ENCODE data around the gene BEND3.
A peak's percentile ranks its signal among the peaks of the same experiment; 100 is the strongest.

The BEND3 gene

GRCh38 chr6:107132330-107132954 lies 17.1 kb upstream of the BEND3 start:
- TF ChIP-seq CTCF (IDR thresholded peaks at IDR 0.05; ENCODE audit: low read depth, low read length) (peak; percentile 28), POLR2A (IDR thresholded peaks at IDR 0.05; ENCODE audit: extremely low read depth, insufficient read length) (no peak)

GRCh38 chr6:107129370-107129925 lies 14.1 kb upstream of the BEND3 start:
- TF ChIP-seq MYC (IDR thresholded peaks at IDR 0.05; ENCODE audit: low read depth, low read length) (no peak), POLR2A (IDR thresholded peaks at IDR 0.05; ENCODE audit: extremely low read depth, insufficient read length) (no peak), CTCF (IDR thresholded peaks at IDR 0.05; ENCODE audit: low read depth, low read length) (no peak), MAX (IDR thresholded peaks at IDR 0.05; ENCODE audit: low read depth, low read length) (no peak)
- H3K4me3 ChIP-seq (ENCODE audit: low read depth, low read length), result no peak overlapping the region
- no peak for DNase-seq (ENCODE audit: low read depth)

More at GRCh38 chr6:107132330-107132954, 17.1 kb upstream of the BEND3 start:
- H3K4me3 ChIP-seq (ENCODE audit: low read depth, low read length), result no peak overlapping the region
- DNase-seq (ENCODE audit: low read depth), result peak; percentile 50

GRCh38 chr6:107128577-107128976 lies 13.3 kb upstream of the BEND3 start:
- TF ChIP-seq CTCF (IDR thresholded peaks at IDR 0.05; ENCODE audit: low read depth, low read length) (no peak), MYC (IDR thresholded peaks at IDR 0.05; ENCODE audit: low read depth, low read length) (no peak), POLR2A (IDR thresholded peaks at IDR 0.05; ENCODE audit: extremely low read depth, insufficient read length) (no peak), MAX (IDR thresholded peaks at IDR 0.05; ENCODE audit: low read depth, low read length) (no peak)
- DNase-seq (ENCODE audit: low read depth), result no peak
- H3K4me3 ChIP-seq (ENCODE audit: low read depth, low read length), result no peak overlapping the region

GRCh38 chr6:107128175-107128574 lies 12.9 kb upstream of the BEND3 start:
- TF ChIP-seq POLR2A (IDR thresholded peaks at IDR 0.05; ENCODE audit: extremely low read depth, insufficient read length), result no peak
- no peak for TF ChIP-seq MAX (IDR thresholded peaks at IDR 0.05; ENCODE audit: low read depth, low read length)
- TF ChIP-seq CTCF (IDR thresholded peaks at IDR 0.05; ENCODE audit: low read depth, low read length), result no peak
- no peak for TF ChIP-seq MYC (IDR thresholded peaks at IDR 0.05; ENCODE audit: low read depth, low read length)
- no peak for DNase-seq (ENCODE audit: low read depth)

GRCh38 chr6:107125771-107126170 lies 10.5 kb upstream of the BEND3 start:
- TF ChIP-seq POLR2A (IDR thresholded peaks at IDR 0.05; ENCODE audit: extremely low read depth, insufficient read length) (no peak), CTCF (IDR thresholded peaks at IDR 0.05; ENCODE audit: low read depth, low read length) (no peak), MYC (IDR thresholded peaks at IDR 0.05; ENCODE audit: low read depth, low read length) (no peak)
- no peak for DNase-seq (ENCODE audit: low read depth)
- no peak overlapping the region for H3K4me3 ChIP-seq (ENCODE audit: low read depth, low read length)

More at GRCh38 chr6:107128175-107128574, 12.9 kb upstream of the BEND3 start:
- no peak overlapping the region for H3K4me3 ChIP-seq (ENCODE audit: low read depth, low read length)

- H3K4me3 ChIP-seq (ENCODE audit: low read depth, low read length), result no peak overlapping the region
- no peak for TF ChIP-seq CTCF (IDR thresholded peaks at IDR 0.05; ENCODE audit: low read depth, low read length)
- TF ChIP-seq POLR2A (IDR thresholded peaks at IDR 0.05; ENCODE audit: extremely low read depth, insufficient read length), result no peak
- no peak for TF ChIP-seq MYC (IDR thresholded peaks at IDR 0.05; ENCODE audit: low read depth, low read length)
- no peak for TF ChIP-seq MAX (IDR thresholded peaks at IDR 0.05; ENCODE audit: low read depth, low read length)
- no peak for DNase-seq (ENCODE audit: low read depth)
Observed at GRCh38 chr6:107124934-107125348, 9.6 kb upstream of the BEND3 start.
